CD4-positive, CD25-positive, alpha-beta regulatory T cell (primary cell): ENCODE results near the gene MYO1E. TPM values are rescaled to one million over a fixed set of nuclear protein-coding genes. Genes with fewer than 3 reads are reported as not detected.
"Not testable (repeated sequence)": the region's sequence is repeated elsewhere in the genome, so short reads cannot be mapped to it uniquely, and the experiment has no call there.

Experiments
- ATAC-seq, 2 donors: fragments of 150-1000 bp; cut with Tn5 transposase; one replicate each; pipeline ENCODE4 v1.10.0; 2021; ENCODE audit warnings: low read depth in 2 of 2, moderate number of reproducible peaks in 2 of 2, moderate library complexity in 1 of 2
- DNase-seq, 3 donors: peaks; one replicate each; pipeline versions ENCODE4 v3.0.0 to v3.0.0-alpha.2; 2012 to 2022; ENCODE audit warnings: mixed read lengths in 1 of 3
- H3K27ac ChIP-seq: one replicate; pipeline ENCODE4 v1.7.0; 2013; ENCODE audit warnings: mild to moderate bottlenecking, low read length; ENCODE audit not compliant: insufficient read depth, poor library complexity, severe bottlenecking
- H3K27me3 ChIP-seq: one replicate; pipeline ENCODE4 v1.7.0; 2013; ENCODE audit warnings: low read length; ENCODE audit not compliant: control insufficient read depth, insufficient read depth
- H3K36me3 ChIP-seq: one replicate; pipeline ENCODE4 v1.7.0; 2013; ENCODE audit warnings: mild to moderate bottlenecking, low read length, moderate library complexity; ENCODE audit not compliant: control insufficient read depth, insufficient read depth
- H3K4me1 ChIP-seq: 2 replicates; pipeline ENCODE4 v1.7.0; 2013; ENCODE audit warnings: mild to moderate bottlenecking, low read length; ENCODE audit not compliant: insufficient read depth, control insufficient read depth, poor library complexity, severe bottlenecking
- H3K4me3 ChIP-seq: one replicate; pipeline ENCODE4 v1.7.0; 2013; ENCODE audit warnings: low read depth, mild to moderate bottlenecking, low read length, moderate library complexity
- H3K9me3 ChIP-seq, 2 experiments: 1 replicate in 1 of 2; 2 replicates in 1 of 2; pipeline ENCODE4 v1.7.0; 2013; ENCODE audit warnings: low read length in 2 of 2, mild to moderate bottlenecking in 1 of 2, moderate library complexity in 1 of 2; ENCODE audit not compliant: control insufficient read depth in 2 of 2
- H3K27ac Mint-ChIP-seq, 3 donors: one replicate each; pipeline ENCODE4 v1.8.0; 2020 to 2022; ENCODE audit warnings: mild to moderate bottlenecking in 3 of 3, mixed read lengths in 3 of 3, moderate library complexity in 2 of 3
- H3K27me3 Mint-ChIP-seq: one replicate; pipeline ENCODE4 v1.8.0; 2022; ENCODE audit warnings: mild to moderate bottlenecking, mixed read lengths
- H3K36me3 Mint-ChIP-seq: one replicate; pipeline ENCODE4 v1.8.0; 2020; ENCODE audit warnings: mixed read lengths
- H3K4me1 Mint-ChIP-seq, 4 donors: one replicate each; pipeline ENCODE4 v1.8.0; 2020 to 2022; ENCODE audit warnings: mixed read lengths in 4 of 4, mild to moderate bottlenecking in 1 of 4
- H3K4me3 Mint-ChIP-seq, 4 donors: one replicate each; pipeline ENCODE4 v1.8.0; 2020 to 2022; ENCODE audit warnings: mild to moderate bottlenecking in 4 of 4, mixed read lengths in 4 of 4, moderate library complexity in 3 of 4
- H3K9me3 Mint-ChIP-seq, 7 donors: one replicate each; pipeline ENCODE4 v1.8.0; 2020 to 2022; ENCODE audit warnings: mixed read lengths in 7 of 7, mild to moderate bottlenecking in 3 of 7, moderate library complexity in 2 of 7
- polyA plus RNA-seq, 4 donors: library from polyadenylated mRNA; unstranded; fragments of 300-500 nt; fragmentation: Illumina TruSeq; gene quantifications; one replicate each; pipeline ENCODE4 v1.2.3, GENCODE V29; 2021
- total RNA-seq: library from RNA; stranded (reverse); gene quantifications from one replicate; pipeline ENCODE4 v1.2.3, GENCODE V29; 2022

Gene MYO1E
- total and polyA plus RNA-seq, 5 donors from 2014 or later = 0.14 to 1.6 (median 0.75) TPM

GRCh38 chr15:59152694-59153450 lies 219.8 kb downstream of the MYO1E start:
- Mint-ChIP-seq H3K36me3 (no peaks in the 10 kb centered on the region), H3K9me3 (no peaks in the 10 kb centered on the region), H3K27me3 (no peaks in the 10 kb centered on the region), H3K4me3 (no peak overlapping the region), H3K27ac (peak overlapping the region in 1 of 3 donors; percentile 18), H3K4me1 (no peaks in the 10 kb centered on the region)
- H3K9me3 ChIP-seq = no peaks in the 10 kb centered on the region
- no peaks in the 10 kb centered on the region for H3K27me3 ChIP-seq
- no peaks in the 10 kb centered on the region for H3K36me3 ChIP-seq
- no peak overlapping the region for H3K27ac ChIP-seq
- no peaks in the 10 kb centered on the region for H3K4me1 ChIP-seq
- ATAC-seq = no peak
- no peak overlapping the region for H3K4me3 ChIP-seq
- DNase-seq = no peak

- Histone ChIP-seq H3K27me3 (no peaks in the 10 kb centered on the region), H3K4me3 (no peak overlapping the region), H3K9me3 (no peaks in the 10 kb centered on the region), H3K4me1 (no peaks in the 10 kb centered on the region), H3K27ac (no peak overlapping the region), H3K36me3 (no peaks in the 10 kb centered on the region)
- ATAC-seq = no peak
- no peaks in the 10 kb centered on the region for H3K36me3 Mint-ChIP-seq
- no peaks in the 10 kb centered on the region for H3K27me3 Mint-ChIP-seq
- H3K27ac Mint-ChIP-seq = no peak overlapping the region
- no peak for DNase-seq
- H3K9me3 Mint-ChIP-seq = no peaks in the 10 kb centered on the region
- H3K4me3 Mint-ChIP-seq = no peak overlapping the region
- H3K4me1 Mint-ChIP-seq = no peaks in the 10 kb centered on the region
Measured at GRCh38 chr15:59150185-59150584, 222.5 kb downstream of the MYO1E start.

- Mint-ChIP-seq H3K4me1 (no peaks in the 10 kb centered on the region), H3K27me3 (no peaks in the 10 kb centered on the region), H3K36me3 (no peaks in the 10 kb centered on the region), H3K9me3 (no peaks in the 10 kb centered on the region), H3K4me3 (no peak overlapping the region), H3K27ac (no peak overlapping the region)
- no peak overlapping the region for H3K4me3 ChIP-seq
- ATAC-seq (no peak), DNase-seq (no peak)
- H3K27ac ChIP-seq = no peak overlapping the region
- H3K36me3 ChIP-seq = no peaks in the 10 kb centered on the region
- H3K9me3 ChIP-seq = no peaks in the 10 kb centered on the region
- H3K4me1 ChIP-seq = no peaks in the 10 kb centered on the region
- H3K27me3 ChIP-seq = no peaks in the 10 kb centered on the region
Measured at GRCh38 chr15:59148153-59148833, 224.4 kb downstream of the MYO1E start.

GRCh38 chr15:59147666-59148065 lies 225.0 kb downstream of the MYO1E start:
- peak overlapping the region in 1 of 4 donors; percentile 45 for H3K4me3 Mint-ChIP-seq
- DNase-seq (no peak), ATAC-seq (no peak)
- H3K27ac Mint-ChIP-seq = no peak overlapping the region
- H3K9me3 Mint-ChIP-seq = no peaks in the 10 kb centered on the region
- Histone ChIP-seq H3K27ac (no peak overlapping the region), H3K4me1 (no peaks in the 10 kb centered on the region), H3K36me3 (no peaks in the 10 kb centered on the region), H3K9me3 (no peaks in the 10 kb centered on the region), H3K27me3 (no peaks in the 10 kb centered on the region), H3K4me3 (no peak overlapping the region)
- no peaks in the 10 kb centered on the region for H3K27me3 Mint-ChIP-seq
- no peaks in the 10 kb centered on the region for H3K36me3 Mint-ChIP-seq
- no peaks in the 10 kb centered on the region for H3K4me1 Mint-ChIP-seq

- not testable (repeated sequence) for H3K9me3 ChIP-seq, H3K9me3 Mint-ChIP-seq, H3K4me1 ChIP-seq, H3K27ac Mint-ChIP-seq, H3K27me3 ChIP-seq, H3K4me3 Mint-ChIP-seq, H3K27ac ChIP-seq, ATAC-seq, H3K4me3 ChIP-seq, H3K36me3 ChIP-seq, DNase-seq, H3K36me3 Mint-ChIP-seq, H3K27me3 Mint-ChIP-seq
- peaks cover 0 to 10% (median 7%) of the 10 kb centered on the region in 4 donors for H3K4me1 Mint-ChIP-seq
Measured at GRCh38 chr15:59144594-59144993, 228.1 kb downstream of the MYO1E start.

GRCh38 chr15:59143281-59143680 lies 229.4 kb downstream of the MYO1E start:
- H3K4me1 ChIP-seq = no peaks in the 10 kb centered on the region
- H3K27ac Mint-ChIP-seq = no peak overlapping the region

GRCh38 chr15:59140422-59141226 lies 232.0 kb downstream of the MYO1E start:
- Histone ChIP-seq H3K4me3 (no peak overlapping the region), H3K27me3 (no peaks in the 10 kb centered on the region), H3K4me1 (no peaks in the 10 kb centered on the region), H3K9me3 (no peaks in the 10 kb centered on the region), H3K27ac (no peak overlapping the region), H3K36me3 (no peaks in the 10 kb centered on the region)
- Mint-ChIP-seq H3K27me3 (no peaks in the 10 kb centered on the region), H3K4me1 (peaks cover 7 to 27% (median 16%) of the 10 kb centered on the region in 4 donors), H3K4me3 (no peak overlapping the region), H3K36me3 (no peaks in the 10 kb centered on the region), H3K9me3 (no peaks in the 10 kb centered on the region), H3K27ac (peak overlapping the region in 1 of 3 donors; percentile 20)
- DNase-seq = no peak
- no peak for ATAC-seq

More at GRCh38 chr15:59143281-59143680, 229.4 kb downstream of the MYO1E start:
- no peaks in the 10 kb centered on the region for H3K36me3 Mint-ChIP-seq
- no peaks in the 10 kb centered on the region for H3K9me3 Mint-ChIP-seq
- no peak overlapping the region for H3K27ac ChIP-seq
- H3K9me3 ChIP-seq = no peaks in the 10 kb centered on the region
- no peaks in the 10 kb centered on the region for H3K27me3 Mint-ChIP-seq
- H3K4me3 ChIP-seq = no peak overlapping the region
- no peaks in the 10 kb centered on the region for H3K27me3 ChIP-seq
- H3K4me1 Mint-ChIP-seq = peaks cover 0 to 20% (median 7%) of the 10 kb centered on the region in 4 donors
- no peak overlapping the region for H3K4me3 Mint-ChIP-seq
- no peaks in the 10 kb centered on the region for H3K36me3 ChIP-seq
- DNase-seq (no peak), ATAC-seq (no peak)
